Panc1 (cell line): ENCODE results near the gene CRTC1. TPM values are rescaled to one million over a fixed set of nuclear protein-coding genes. Genes with fewer than 3 reads are reported as not detected.

Experiments
- ATAC-seq: fragments of 200-7000 bp; cut with Tn5 transposase; 2 replicates; pipeline ENCODE4 v1.9.1; 2020; ENCODE audit warnings: mild to moderate bottlenecking, moderate library complexity
- BruUV-seq: library from RNA; stranded (reverse); fragments of 400-500 nt; replicated peaks from 2 replicates; lab custom pipeline; 2021; lab: Mats Ljungman, UMichigan
- CTCF ChIA-PET: fragments of 300-600 bp; sonication (Branson Sonifier 250); formaldehyde crosslinking; loops from one replicate; lab custom pipeline; 2022; ENCODE audit warnings: antibody characterized with exemption; lab: Charles Lee
- POLR2A ChIA-PET: fragments of 300-600 bp; sonication (Branson Sonifier 250); formaldehyde crosslinking; loops from one replicate; lab custom pipeline; 2022; ENCODE audit warnings: antibody characterized with exemption; lab: Charles Lee
- DNase-seq: peaks from one replicate; pipeline ENCODE4 v3.0.0-alpha.2; 2010; ENCODE audit warnings: low read depth, low spot score
- H3K27ac ChIP-seq: 2 replicates; pipeline ENCODE4 v1.5.1; 2011; ENCODE audit warnings: mild to moderate bottlenecking, low read length, inconsistent platforms
- H3K27me3 ChIP-seq: fragments of 200-500 bp; sonication (Bioruptor generic); 2 replicates; pipeline ENCODE4 v1.6.0; 2014; ENCODE audit warnings: low read length, inconsistent platforms; ENCODE audit not compliant: control insufficient read depth, insufficient read depth
- H3K36me3 ChIP-seq: fragments of 200-500 bp; sonication (Bioruptor generic); 2 replicates; pipeline ENCODE4 v1.5.1; 2014; ENCODE audit warnings: inconsistent platforms, mild to moderate bottlenecking, low read length, moderate library complexity; ENCODE audit not compliant: control insufficient read depth, insufficient read depth
- H3K4me1 ChIP-seq: 2 replicates; pipeline ENCODE4 v1.5.1; 2011; ENCODE audit warnings: inconsistent platforms, mild to moderate bottlenecking, low read length, moderate library complexity; ENCODE audit not compliant: control insufficient read depth, insufficient read depth
- H3K4me3 ChIP-seq, 2 experiments: 2 replicates each; pipeline ENCODE4 v1.5.1; 2011 to 2012; ENCODE audit warnings: low read depth in 2 of 2, low read length in 2 of 2, mild to moderate bottlenecking in 2 of 2, inconsistent platforms in 1 of 2, moderate library complexity in 1 of 2
- H3K9me3 ChIP-seq: fragments of 200-500 bp; sonication (Bioruptor generic); 2 replicates; pipeline ENCODE4 v1.5.1; 2014; ENCODE audit warnings: low read depth, mild to moderate bottlenecking, inconsistent platforms, low read length, moderate library complexity; ENCODE audit not compliant: control insufficient read depth, insufficient read depth
- POLR2AphosphoS5 ChIP-seq: IDR thresholded peaks from 2 replicates; pipeline ENCODE4 v1.6.1; 2012; ENCODE audit warnings: mild to moderate bottlenecking, low read depth, low read length, moderate library complexity
- SIN3A ChIP-seq: IDR thresholded peaks from 2 replicates; pipeline ENCODE4 v1.6.1; 2012; ENCODE audit warnings: low read depth, mild to moderate bottlenecking, low read length, moderate library complexity, borderline replicate concordance; ENCODE audit not compliant: insufficient read depth
- TCF7L2 ChIP-seq: IDR thresholded peaks from 2 replicates; pipeline ENCODE4 v1.6.1; 2011; ENCODE audit warnings: mild to moderate bottlenecking, low read depth, low read length, inconsistent platforms
- in situ Hi-C: cut with HindIII; loops from 2 replicates; pipeline ENCODE4 v1.10.0; 2016; ENCODE audit warnings: low sequenced_read_pairs, low pct_unique_long_range_greater_than_20kb
- intact Hi-C: fragments of 100-400 bp; cut with micrococcal nuclease; formaldehyde crosslinking; loops from one replicate; pipeline ENCODE4 v1.10.0; 2022; ENCODE audit not compliant: unreplicated experiment
- total RNA-seq: library from RNA; stranded (reverse); gene quantifications from one replicate; pipeline ENCODE4 v1.2.1, GENCODE V29; 2021; ENCODE audit not compliant: unreplicated experiment
- TF ChIP-seq, protein P1 (sequence below), 2 experiments: IDR thresholded peaks; 2 replicates each; pipeline ENCODE4 v1.6.1; 2011 to 2012; ENCODE audit warnings: low read depth in 2 of 2, control low read depth in 1 of 2, low read length in 1 of 2, mild to moderate bottlenecking in 1 of 2, moderate library complexity in 1 of 2; ENCODE audit not compliant: insufficient read depth in 1 of 2
- TF ChIP-seq, protein P2 (sequence below): fragments of 450-650 bp; IDR thresholded peaks from 2 replicates; pipeline ENCODE4 v1.5.1; 2017; ENCODE audit warnings: mild to moderate bottlenecking

CRTC1 gene
- total RNA-seq, 1 experiment from 2014 or later: 18.2 TPM

DNA sequence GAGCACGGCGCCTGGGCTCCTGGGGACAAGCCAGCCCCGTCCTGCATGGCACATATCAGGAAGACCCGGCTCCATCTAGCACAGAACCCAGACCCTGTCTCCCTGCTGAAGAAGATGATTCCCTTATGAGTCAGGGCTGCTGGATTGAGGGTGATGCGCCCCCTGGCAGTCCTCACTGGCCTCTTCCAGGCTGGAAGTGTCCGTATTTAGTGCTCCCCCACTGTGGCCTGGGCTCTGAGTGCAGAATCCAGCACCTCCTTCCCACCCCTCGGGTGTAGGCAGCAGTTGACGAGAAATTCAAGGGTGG is 92.8 kb downstream of the CRTC1 start:
- in situ Hi-C loops: no loop called here
- intact Hi-C loops: no loop called here
- H3K27ac ChIP-seq: no peak overlapping the region
- H3K27me3 ChIP-seq: no peaks in the 10 kb centered on the region
- CTCF ChIA-PET: interaction anchor here (0.6 kb wide), 1 partner anchor 29 kb away, joined by 7 read pairs; no protein-coding TSS in a partner anchor
- no peak overlapping the region for H3K4me3 ChIP-seq
- ATAC-seq (no peak), DNase-seq (no peak)
- no peaks in the 10 kb centered on the region for H3K9me3 ChIP-seq
- no peaks in the 10 kb centered on the region for H3K36me3 ChIP-seq
- no peaks in the 10 kb centered on the region for H3K4me1 ChIP-seq
- no TSS peak for BruUV-seq
- POLR2A ChIA-PET: no interaction called here
- TF ChIP-seq, protein P1, sequence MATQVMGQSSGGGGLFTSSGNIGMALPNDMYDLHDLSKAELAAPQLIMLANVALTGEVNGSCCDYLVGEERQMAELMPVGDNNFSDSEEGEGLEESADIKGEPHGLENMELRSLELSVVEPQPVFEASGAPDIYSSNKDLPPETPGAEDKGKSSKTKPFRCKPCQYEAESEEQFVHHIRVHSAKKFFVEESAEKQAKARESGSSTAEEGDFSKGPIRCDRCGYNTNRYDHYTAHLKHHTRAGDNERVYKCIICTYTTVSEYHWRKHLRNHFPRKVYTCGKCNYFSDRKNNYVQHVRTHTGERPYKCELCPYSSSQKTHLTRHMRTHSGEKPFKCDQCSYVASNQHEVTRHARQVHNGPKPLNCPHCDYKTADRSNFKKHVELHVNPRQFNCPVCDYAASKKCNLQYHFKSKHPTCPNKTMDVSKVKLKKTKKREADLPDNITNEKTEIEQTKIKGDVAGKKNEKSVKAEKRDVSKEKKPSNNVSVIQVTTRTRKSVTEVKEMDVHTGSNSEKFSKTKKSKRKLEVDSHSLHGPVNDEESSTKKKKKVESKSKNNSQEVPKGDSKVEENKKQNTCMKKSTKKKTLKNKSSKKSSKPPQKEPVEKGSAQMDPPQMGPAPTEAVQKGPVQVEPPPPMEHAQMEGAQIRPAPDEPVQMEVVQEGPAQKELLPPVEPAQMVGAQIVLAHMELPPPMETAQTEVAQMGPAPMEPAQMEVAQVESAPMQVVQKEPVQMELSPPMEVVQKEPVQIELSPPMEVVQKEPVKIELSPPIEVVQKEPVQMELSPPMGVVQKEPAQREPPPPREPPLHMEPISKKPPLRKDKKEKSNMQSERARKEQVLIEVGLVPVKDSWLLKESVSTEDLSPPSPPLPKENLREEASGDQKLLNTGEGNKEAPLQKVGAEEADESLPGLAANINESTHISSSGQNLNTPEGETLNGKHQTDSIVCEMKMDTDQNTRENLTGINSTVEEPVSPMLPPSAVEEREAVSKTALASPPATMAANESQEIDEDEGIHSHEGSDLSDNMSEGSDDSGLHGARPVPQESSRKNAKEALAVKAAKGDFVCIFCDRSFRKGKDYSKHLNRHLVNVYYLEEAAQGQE (IDR thresholded peaks at IDR 0.05; ENCODE audit: insufficient read depth in 1 of 2, low read depth in 2 of 2, low read length in 1 of 2): no peak
- TF ChIP-seq, protein P2, sequence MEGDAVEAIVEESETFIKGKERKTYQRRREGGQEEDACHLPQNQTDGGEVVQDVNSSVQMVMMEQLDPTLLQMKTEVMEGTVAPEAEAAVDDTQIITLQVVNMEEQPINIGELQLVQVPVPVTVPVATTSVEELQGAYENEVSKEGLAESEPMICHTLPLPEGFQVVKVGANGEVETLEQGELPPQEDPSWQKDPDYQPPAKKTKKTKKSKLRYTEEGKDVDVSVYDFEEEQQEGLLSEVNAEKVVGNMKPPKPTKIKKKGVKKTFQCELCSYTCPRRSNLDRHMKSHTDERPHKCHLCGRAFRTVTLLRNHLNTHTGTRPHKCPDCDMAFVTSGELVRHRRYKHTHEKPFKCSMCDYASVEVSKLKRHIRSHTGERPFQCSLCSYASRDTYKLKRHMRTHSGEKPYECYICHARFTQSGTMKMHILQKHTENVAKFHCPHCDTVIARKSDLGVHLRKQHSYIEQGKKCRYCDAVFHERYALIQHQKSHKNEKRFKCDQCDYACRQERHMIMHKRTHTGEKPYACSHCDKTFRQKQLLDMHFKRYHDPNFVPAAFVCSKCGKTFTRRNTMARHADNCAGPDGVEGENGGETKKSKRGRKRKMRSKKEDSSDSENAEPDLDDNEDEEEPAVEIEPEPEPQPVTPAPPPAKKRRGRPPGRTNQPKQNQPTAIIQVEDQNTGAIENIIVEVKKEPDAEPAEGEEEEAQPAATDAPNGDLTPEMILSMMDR: no peak
- TF ChIP-seq SIN3A: no peak
- TF ChIP-seq POLR2AphosphoS5: no peak
- no peak for TF ChIP-seq TCF7L2

DNA sequence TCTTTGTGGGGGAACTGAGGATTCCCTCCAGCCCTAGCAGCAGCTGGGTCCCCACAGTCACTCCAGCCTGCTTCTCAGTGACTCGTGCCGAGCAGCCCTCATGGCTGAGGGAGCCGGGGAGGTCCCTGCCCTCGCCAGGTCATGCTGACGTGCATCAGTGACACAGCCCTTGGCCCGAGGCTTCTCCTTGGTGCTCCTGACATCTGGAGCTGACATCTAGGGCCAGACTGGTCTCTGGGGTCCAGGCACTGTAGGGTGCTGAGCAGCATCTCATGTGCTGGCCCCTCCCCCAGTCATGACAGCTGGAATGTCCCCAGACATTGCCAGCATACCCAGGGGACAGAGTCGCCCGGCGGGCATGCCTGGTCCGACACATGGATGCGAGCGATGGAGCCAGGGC is 93.3 kb downstream of the CRTC1 start:
- H3K36me3 ChIP-seq: no peaks in the 10 kb centered on the region
- no peak overlapping the region for H3K4me3 ChIP-seq
- no peaks in the 10 kb centered on the region for H3K9me3 ChIP-seq
- intact Hi-C loops: no loop called here
- no peaks in the 10 kb centered on the region for H3K27me3 ChIP-seq
- CTCF ChIA-PET: interaction anchor here (0.6 kb wide), 1 partner anchor 29 kb away, joined by 7 read pairs; no protein-coding TSS in a partner anchor
- ATAC-seq (peak; percentile 36; the same call in 1 of the 2 replicates), DNase-seq (no peak)
- TF ChIP-seq, protein P1 (IDR thresholded peaks at IDR 0.05; ENCODE audit: insufficient read depth in 1 of 2, low read depth in 2 of 2, low read length in 1 of 2): no peak
- TF ChIP-seq POLR2AphosphoS5: no peak
- in situ Hi-C loops: no loop called here
- POLR2A ChIA-PET: no interaction called here
- H3K4me1 ChIP-seq: no peaks in the 10 kb centered on the region
- BruUV-seq: no TSS peak
- H3K27ac ChIP-seq: no peak overlapping the region
